Testis (tissue), 5 donors: ENCODE data around the gene GATAD1. TPM values are rescaled to one million over a fixed set of nuclear protein-coding genes. Genes with fewer than 3 reads are reported as not detected.

Experiments
- DNase-seq: peaks from one replicate; pipeline ENCODE4 v3.0.0-alpha.2; 2019
- H3K27ac ChIP-seq, 2 donors: fragments of 200-600 bp; sonication (generic); one replicate each; pipeline ENCODE4 v1.5.1; 2019
- H3K27me3 ChIP-seq: fragments of 200-600 bp; sonication (generic); one replicate; pipeline ENCODE4 v1.5.1; 2019
- H3K36me3 ChIP-seq: fragments of 200-600 bp; sonication (generic); one replicate; pipeline ENCODE4 v1.5.1; 2017; ENCODE audit warnings: low read depth; ENCODE audit errors: missing control alignments
- H3K4me1 ChIP-seq: fragments of 200-600 bp; sonication (generic); one replicate; pipeline ENCODE4 v1.5.1; 2019
- H3K4me3 ChIP-seq, 2 donors: fragments of 200-600 bp; sonication (generic); one replicate each; pipeline ENCODE4 v1.5.1; 2017 to 2019
- H3K9me3 ChIP-seq: fragments of 200-600 bp; sonication (generic); one replicate; pipeline ENCODE4 v1.5.1; 2017
- POLR2A ChIP-seq: fragments of 450-650 bp; IDR thresholded peaks from one replicate; pipeline ENCODE4 v1.6.1; 2017; ENCODE audit warnings: antibody characterized with exemption, mild to moderate bottlenecking, moderate library complexity
- whole genome bisulfite sequencing, 2 donors: methylation state at CpG; one replicate each; pipeline ENCODE4 v1.1.5; 2018; 5-methylcytosine and 5-hydroxymethylcytosine counted together
- intact Hi-C: fragments of 100-400 bp; cut with DNase I; formaldehyde crosslinking; loops from one replicate; pipeline ENCODE4 v1.15.1; 2023; ENCODE audit warnings: low total_unique reads
- long read RNA-seq, 2 donors: transcript quantifications; one replicate each; lab custom pipeline, GENCODE V29; 2026
- polyA plus RNA-seq: library from polyadenylated mRNA; stranded (reverse); fragments of 350-450 nt; fragmentation: Illumina TruSeq; extraction: RNeasy Lipid Tissue Mini Kit (QIAGEN cat#74804); gene quantifications from one replicate; pipeline ENCODE4 v1.2.3, GENCODE V29; 2014; ENCODE audit warnings: low read depth, low replicate concordance; ENCODE audit not compliant: insufficient read depth
- total RNA-seq, 2 donors: library from RNA; depleted of rRNA; stranded (reverse); fragments of >200 nt; gene quantifications; one replicate each; pipeline ENCODE4 v1.2.3, GENCODE V29; 2016
- TF ChIP-seq, protein P1 (sequence below), 3 experiments: fragments of 450-650 bp in 2 of 3; fragments of 200-600 bp in 1 of 3; sonication (generic) in 1 of 3; IDR thresholded peaks; one replicate each; pipeline ENCODE4 v1.5.1; 2016 to 2019; ENCODE audit warnings: antibody characterized with exemption in 3 of 3, mild to moderate bottlenecking in 2 of 3, moderate library complexity in 1 of 3

GATAD1 gene, protein sequence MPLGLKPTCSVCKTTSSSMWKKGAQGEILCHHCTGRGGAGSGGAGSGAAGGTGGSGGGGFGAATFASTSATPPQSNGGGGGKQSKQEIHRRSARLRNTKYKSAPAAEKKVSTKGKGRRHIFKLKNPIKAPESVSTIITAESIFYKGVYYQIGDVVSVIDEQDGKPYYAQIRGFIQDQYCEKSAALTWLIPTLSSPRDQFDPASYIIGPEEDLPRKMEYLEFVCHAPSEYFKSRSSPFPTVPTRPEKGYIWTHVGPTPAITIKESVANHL
- total RNA-seq (10 to 100 TPM; 65.5 to 71.7 TPM), polyA plus RNA-seq (22.7 TPM)
- long read RNA-seq, donor 1, transcript GATAD1-201 (5 exons, 3,962 nt) = major isoform, 7 of 8 reads
- long read RNA-seq, donor 1, partial matches to known transcripts = 0 of 8 reads
- long read RNA-seq, donor 1, other reads (novel, unspliced or antisense) = 0 of 8 reads
- long read RNA-seq, donor 2, transcript GATAD1-201 (5 exons, 3,962 nt) = major isoform, 6 of 10 reads
- long read RNA-seq, donor 2, partial matches to known transcripts = 0 of 10 reads
- long read RNA-seq, donor 2, other reads (novel, unspliced or antisense) = 0 of 10 reads

DNA sequence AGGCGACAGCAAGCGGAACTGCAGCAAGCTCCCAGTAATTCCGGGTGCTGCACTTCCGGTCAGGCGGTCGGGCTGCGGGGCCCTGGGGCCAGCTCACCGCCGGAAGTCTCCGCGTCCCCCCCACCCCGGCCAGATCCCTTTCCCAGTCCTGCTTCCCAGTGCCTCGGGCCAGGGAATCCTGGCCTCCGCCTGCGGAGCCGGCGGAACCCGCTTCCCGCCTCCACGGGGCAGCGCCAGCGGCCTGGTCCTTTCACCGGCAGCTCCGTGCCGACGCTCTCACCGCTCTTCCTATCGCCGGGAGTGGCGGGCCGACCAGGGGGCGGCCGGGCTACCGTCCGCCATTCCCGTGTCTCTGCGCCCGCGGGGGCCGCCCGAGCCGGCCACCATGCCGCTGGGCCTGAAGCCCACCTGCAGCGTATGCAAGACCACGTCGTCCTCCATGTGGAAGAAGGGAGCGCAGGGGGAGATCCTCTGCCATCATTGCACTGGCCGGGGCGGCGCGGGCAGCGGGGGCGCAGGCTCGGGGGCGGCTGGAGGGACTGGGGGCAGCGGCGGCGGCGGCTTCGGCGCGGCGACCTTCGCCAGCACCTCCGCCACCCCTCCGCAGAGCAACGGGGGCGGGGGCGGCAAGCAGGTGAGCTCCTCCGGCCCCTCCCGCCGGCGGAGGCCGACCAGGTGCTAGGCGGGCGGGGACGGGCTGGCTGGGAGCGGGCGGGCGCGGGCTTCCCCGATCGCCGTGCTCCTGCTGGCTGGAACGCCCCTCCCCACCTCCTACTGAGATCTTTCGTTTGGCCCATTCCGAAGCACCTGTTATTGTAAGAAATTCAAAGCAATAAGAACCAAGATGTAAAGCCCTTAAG, at the start of gene GATAD1:
TSS of gene GATAD1 (plus strand) at position 138 of the 860 bp plus-strand sequence. CDS start at position 386, 248 bp downstream.
- H3K27me3 ChIP-seq = no peaks in the 10 kb centered on the region
- peak; percentile 95 for DNase-seq
- H3K36me3 ChIP-seq = no peaks in the 10 kb centered on the region
- H3K4me3 ChIP-seq = peak within 1 kb of the TSS; percentile 85 to 98
- TF ChIP-seq, protein P1, sequence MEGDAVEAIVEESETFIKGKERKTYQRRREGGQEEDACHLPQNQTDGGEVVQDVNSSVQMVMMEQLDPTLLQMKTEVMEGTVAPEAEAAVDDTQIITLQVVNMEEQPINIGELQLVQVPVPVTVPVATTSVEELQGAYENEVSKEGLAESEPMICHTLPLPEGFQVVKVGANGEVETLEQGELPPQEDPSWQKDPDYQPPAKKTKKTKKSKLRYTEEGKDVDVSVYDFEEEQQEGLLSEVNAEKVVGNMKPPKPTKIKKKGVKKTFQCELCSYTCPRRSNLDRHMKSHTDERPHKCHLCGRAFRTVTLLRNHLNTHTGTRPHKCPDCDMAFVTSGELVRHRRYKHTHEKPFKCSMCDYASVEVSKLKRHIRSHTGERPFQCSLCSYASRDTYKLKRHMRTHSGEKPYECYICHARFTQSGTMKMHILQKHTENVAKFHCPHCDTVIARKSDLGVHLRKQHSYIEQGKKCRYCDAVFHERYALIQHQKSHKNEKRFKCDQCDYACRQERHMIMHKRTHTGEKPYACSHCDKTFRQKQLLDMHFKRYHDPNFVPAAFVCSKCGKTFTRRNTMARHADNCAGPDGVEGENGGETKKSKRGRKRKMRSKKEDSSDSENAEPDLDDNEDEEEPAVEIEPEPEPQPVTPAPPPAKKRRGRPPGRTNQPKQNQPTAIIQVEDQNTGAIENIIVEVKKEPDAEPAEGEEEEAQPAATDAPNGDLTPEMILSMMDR (IDR thresholded peaks at IDR 0.05) = peak in 2 of 3 experiments; percentile 90 to 97
- TF ChIP-seq POLR2A = no peak
- H3K27ac ChIP-seq = peak within 1 kb of the TSS; percentile 90 to 91
- WGBS, 2 donors = 0% methylated on average over 3 to 61 of the region's 87 CpGs
- intact Hi-C loops = no loop called here
- peaks cover 10% of the 10 kb centered on the region for H3K4me1 ChIP-seq
- H3K9me3 ChIP-seq = no peaks in the 10 kb centered on the region

DNA sequence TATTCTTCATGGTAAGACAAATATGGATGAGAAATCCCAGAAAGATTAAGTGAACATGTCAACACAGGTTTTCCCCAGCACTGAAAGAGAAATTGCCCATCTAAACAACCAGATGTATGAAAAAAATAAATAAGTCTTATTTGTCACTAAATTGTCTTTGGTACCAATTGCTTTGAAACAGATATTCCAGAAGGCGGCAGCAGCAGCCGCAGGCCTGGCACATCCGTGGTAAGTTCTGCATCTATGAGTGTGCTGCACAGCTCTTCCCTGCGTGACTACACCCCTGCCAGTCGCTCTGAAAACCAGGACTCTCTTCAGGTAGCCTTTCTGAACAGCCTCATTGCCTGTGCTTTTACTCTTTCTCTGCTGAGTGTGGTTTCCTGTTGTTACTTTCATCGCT, 49.7 kb upstream of the GATAD1 start:
- WGBS, 2 donors = 87 to 95% methylated on average over 6 of the region's 6 CpGs
- Histone ChIP-seq H3K9me3 (no peaks in the 10 kb centered on the region), H3K27ac (no peak overlapping the region), H3K4me1 (peaks cover 6% of the 10 kb centered on the region), H3K27me3 (no peaks in the 10 kb centered on the region), H3K36me3 (no peaks in the 10 kb centered on the region), H3K4me3 (no peak overlapping the region)
- intact Hi-C loops = no loop called here
- TF ChIP-seq POLR2A = no peak
- TF ChIP-seq, protein P1 (IDR thresholded peaks at IDR 0.05) = no peak
- no peak for DNase-seq

DNA sequence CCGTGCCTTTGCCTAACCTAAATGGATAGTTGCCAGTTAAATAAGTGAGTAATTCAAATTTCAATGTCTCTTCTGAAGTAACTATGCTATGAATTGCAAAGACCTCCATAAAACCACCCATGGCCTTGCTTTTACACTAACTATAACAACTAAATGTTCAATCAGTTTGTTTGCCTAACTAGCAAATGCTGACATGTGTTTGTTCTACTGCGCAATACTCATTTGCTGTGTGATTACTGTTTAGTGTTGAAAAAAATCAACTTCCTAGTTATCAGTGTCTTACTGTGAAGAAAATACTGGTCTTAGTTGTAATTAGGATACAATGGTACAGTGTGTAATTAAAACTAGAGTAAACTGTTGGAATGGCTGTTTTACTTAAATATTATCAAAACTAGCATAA, 47.3 kb upstream of the GATAD1 start:
- Histone ChIP-seq H3K4me1 (peaks cover 13% of the 10 kb centered on the region), H3K36me3 (no peaks in the 10 kb centered on the region), H3K27me3 (no peaks in the 10 kb centered on the region), H3K4me3 (no peak overlapping the region), H3K9me3 (no peaks in the 10 kb centered on the region), H3K27ac (no peak overlapping the region)
- intact Hi-C loops = no loop called here
- no peak for DNase-seq
- no peak for TF ChIP-seq POLR2A
- TF ChIP-seq, protein P1 (IDR thresholded peaks at IDR 0.05) = no peak
- 86 to 90% methylated on average over 2 of the region's 2 CpGs for WGBS, 2 donors

DNA sequence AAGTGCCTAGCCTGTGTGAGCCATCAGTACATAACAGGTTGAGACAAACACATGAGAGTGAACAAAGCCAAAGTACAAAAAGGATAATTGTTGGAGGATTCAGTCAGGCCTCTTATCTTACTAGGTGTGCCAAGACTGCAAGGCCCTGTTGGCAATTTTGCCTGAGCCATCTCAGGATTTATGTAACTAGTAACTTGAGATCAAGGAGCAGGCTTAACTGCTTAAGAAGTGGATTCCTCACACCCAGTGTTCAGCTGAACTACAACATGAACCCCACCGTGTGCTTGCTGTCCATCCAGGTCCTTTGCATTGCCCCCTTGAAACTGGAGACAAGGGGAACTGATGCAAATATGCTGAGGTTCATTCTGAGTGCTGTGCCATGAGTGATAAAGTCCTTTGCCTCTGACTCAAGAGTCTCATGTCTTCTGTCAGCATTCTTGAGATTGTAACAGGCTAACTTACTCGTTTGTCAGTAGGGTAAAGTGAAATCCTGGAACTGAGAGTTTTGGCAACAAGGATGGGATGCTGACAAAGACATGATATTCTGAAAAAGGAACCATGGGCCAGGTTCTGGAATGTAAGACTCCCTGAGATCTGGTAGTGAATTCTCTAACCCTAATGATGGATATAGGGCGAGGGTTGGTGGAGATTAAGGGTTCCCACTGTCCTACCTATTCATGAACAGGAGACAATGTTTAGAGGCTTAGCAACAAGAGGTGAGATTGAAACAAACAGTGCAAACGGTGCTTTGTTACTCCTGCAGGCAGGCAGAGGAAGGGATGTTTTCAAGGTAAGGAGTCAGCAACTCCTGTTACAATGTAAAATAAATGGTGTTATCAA, 44.1 kb upstream of the GATAD1 start:
- Histone ChIP-seq H3K27me3 (no peaks in the 10 kb centered on the region), H3K27ac (peak overlapping the region; percentile 2 to 31), H3K4me1 (peaks cover 16% of the 10 kb centered on the region), H3K4me3 (no peak overlapping the region), H3K36me3 (no peaks in the 10 kb centered on the region), H3K9me3 (no peaks in the 10 kb centered on the region)
- TF ChIP-seq POLR2A = no peak
- TF ChIP-seq, protein P1 (IDR thresholded peaks at IDR 0.05) = no peak
- WGBS, 2 donors = 35 to 38% methylated on average over 4 of the region's 4 CpGs
- DNase-seq = no peak
- intact Hi-C loops = no loop called here
